SK-N-SH (cell line): ENCODE measurements around the gene CACNA1D. TPM values are rescaled to one million over a fixed set of nuclear protein-coding genes. Genes with fewer than 3 reads are reported as not detected.

Experiments
- CTCF ChIA-PET: fragments of 300-600, 350-600 bp; formaldehyde crosslinking; extraction: SDS; loops from one replicate; lab custom pipeline; 2021; lab: Yijun Ruan, JAX
- POLR2A ChIA-PET: fragments of 350-600 bp; sonication (Branson Sonifier 250); formaldehyde crosslinking; extraction: SDS; loops from one replicate; lab custom pipeline; 2020; ENCODE audit warnings: antibody characterized with exemption, inconsistent platforms; lab: Yijun Ruan, JAX
- DNase-seq: peaks from one replicate; pipeline ENCODE4 v3.0.0; 2012
- H2AFZ ChIP-seq: fragments of 200-600 bp; sonication (generic); 2 replicates; pipeline ENCODE4 v1.8.1; 2016; ENCODE audit warnings: antibody characterized with exemption, mild to moderate bottlenecking, low read depth
- H3F3A ChIP-seq: fragments of 200-600 bp; sonication (generic); replicated peaks from 2 replicates; pipeline ENCODE3; 2016; ENCODE audit warnings: antibody characterized with exemption, mild to moderate bottlenecking; ENCODE audit not compliant: insufficient read depth
- H3K27ac ChIP-seq, 2 experiments: fragments of 200-500 bp in 1 of 2; fragments of 200-600 bp in 1 of 2; sonication (Bioruptor generic) in 1 of 2; sonication (generic), shearing (Covaris generic) in 1 of 2; 2 replicates each; pipeline versions ENCODE4 v1.5.1 to v1.6.1; 2014 to 2016; ENCODE audit warnings: low read depth in 2 of 2, inconsistent platforms in 1 of 2, low read length in 1 of 2, mild to moderate bottlenecking in 1 of 2, mixed read lengths in 1 of 2
- H3K27me3 ChIP-seq: fragments of 200-600 bp; sonication (generic), shearing (Covaris generic); 2 replicates; pipeline ENCODE4 v1.6.1; 2016; ENCODE audit warnings: mixed run types; ENCODE audit not compliant: insufficient read depth
- H3K36me3 ChIP-seq, 2 experiments: fragments of 200-500 bp in 1 of 2; fragments of 200-600 bp in 1 of 2; sonication (Bioruptor generic) in 1 of 2; sonication (generic) in 1 of 2; replicated peaks in 1 of 2; 2 replicates each; pipeline versions ENCODE3 to v1.5.1; 2014 to 2016; ENCODE audit warnings: low read length in 1 of 2, mild to moderate bottlenecking in 1 of 2; ENCODE audit not compliant: insufficient read depth in 2 of 2, control insufficient read depth in 1 of 2
- H3K4me1 ChIP-seq, 2 experiments: fragments of 200-500 bp in 1 of 2; fragments of 200-600 bp in 1 of 2; sonication (Bioruptor generic) in 1 of 2; sonication (generic), shearing (Covaris generic) in 1 of 2; 2 replicates each; pipeline versions ENCODE4 v1.5.1 to v1.6.1; 2014 to 2016; ENCODE audit warnings: low read depth in 1 of 2, low read length in 1 of 2, mixed run types in 1 of 2; ENCODE audit not compliant: insufficient read depth in 2 of 2, control insufficient read depth in 1 of 2
- H3K4me2 ChIP-seq: fragments of 200-600 bp; sonication (generic), shearing (Covaris generic); 2 replicates; pipeline ENCODE4 v1.6.1; 2017; ENCODE audit warnings: mixed run types
- H3K4me3 ChIP-seq, 2 experiments: fragments of 200-500 bp in 1 of 2; fragments of 200-600 bp in 1 of 2; sonication (Bioruptor generic) in 1 of 2; sonication (generic), shearing (Covaris generic) in 1 of 2; 2 replicates each; pipeline versions ENCODE4 v1.5.1 to v1.8.1; 2014 to 2016; ENCODE audit warnings: low read depth in 2 of 2, inconsistent platforms in 1 of 2, low read length in 1 of 2, mild to moderate bottlenecking in 1 of 2, mixed read lengths in 1 of 2, moderate library complexity in 1 of 2
- H3K79me2 ChIP-seq: fragments of 200-600 bp; sonication (generic); 2 replicates; pipeline ENCODE4 v1.8.1; 2017; ENCODE audit warnings: mild to moderate bottlenecking; ENCODE audit not compliant: insufficient read depth
- H3K9ac ChIP-seq: fragments of 200-600 bp; sonication (generic); 2 replicates; pipeline ENCODE4 v1.6.1; 2017; ENCODE audit warnings: mixed run types
- H3K9me2 ChIP-seq: fragments of 200-600 bp; sonication (generic); 2 replicates; pipeline ENCODE4 v1.6.1; 2017; ENCODE audit warnings: mixed run types
- H3K9me3 ChIP-seq: fragments of 200-600 bp; sonication (generic); 2 replicates; pipeline ENCODE4 v1.6.1; 2017; ENCODE audit warnings: mixed run types, mild to moderate bottlenecking, moderate library complexity
- H4K20me1 ChIP-seq: fragments of 200-600 bp; sonication (generic); 2 replicates; pipeline ENCODE4 v1.6.1; 2017; ENCODE audit warnings: mild to moderate bottlenecking, mixed run types; ENCODE audit not compliant: insufficient read depth
- CHD2 ChIP-seq: fragments of 150-350 bp; IDR thresholded peaks from 2 replicates; pipeline ENCODE4 v1.6.1; 2018; ENCODE audit warnings: low read length; ENCODE audit not compliant: partially characterized antibody
- ELF1 ChIP-seq: IDR thresholded peaks from 2 replicates; pipeline ENCODE4 v1.4.0; 2012
- EP300 ChIP-seq, 2 experiments: IDR thresholded peaks; 2 replicates each; pipeline versions ENCODE4 v1.4.0 to v1.6.1; 2012; ENCODE audit warnings: borderline replicate concordance in 1 of 2, low read depth in 1 of 2, low read length in 1 of 2
- EZH2phosphoT487 ChIP-seq: fragments of 200-600 bp; sonication (generic); IDR thresholded peaks from 2 replicates; pipeline ENCODE4 v1.6.1; 2017; ENCODE audit warnings: low read depth, mixed run types, mild to moderate bottlenecking, antibody characterized with exemption, moderate library complexity, borderline replicate concordance
- FOXJ3 ChIP-seq: sonication (generic); formaldehyde crosslinking; IDR thresholded peaks from 2 replicates; pipeline ENCODE4 v1.5.1; 2020; ENCODE audit warnings: mild to moderate bottlenecking, missing genetic modification reagents
- FOXM1 ChIP-seq: IDR thresholded peaks from 2 replicates; pipeline ENCODE4 v1.4.0; 2012; ENCODE audit warnings: low read depth, mild to moderate bottlenecking
- MEF2A ChIP-seq: IDR thresholded peaks from 2 replicates; pipeline ENCODE4 v1.4.0; 2012; ENCODE audit warnings: low read depth, borderline replicate concordance
- MXI1 ChIP-seq: IDR thresholded peaks from 2 replicates; pipeline ENCODE4 v1.6.1; 2012; ENCODE audit warnings: mild to moderate bottlenecking, low read depth, low read length, improper control_type of control experiment
- NFIC ChIP-seq: IDR thresholded peaks from 2 replicates; pipeline ENCODE4 v1.4.0; 2012; ENCODE audit warnings: borderline replicate concordance
- NRF1 ChIP-seq: IDR thresholded peaks from 2 replicates; pipeline ENCODE4 v1.6.1; 2012; ENCODE audit warnings: low read depth, mild to moderate bottlenecking, low read length
- RCOR1 ChIP-seq: fragments of 150-350 bp; IDR thresholded peaks from 2 replicates; pipeline ENCODE4 v1.6.1; 2017; ENCODE audit warnings: antibody characterized with exemption, low read length
- RXRA ChIP-seq: IDR thresholded peaks from 2 replicates; pipeline ENCODE4 v1.4.0; 2012; ENCODE audit warnings: low read depth, mild to moderate bottlenecking, borderline replicate concordance
- TAF1 ChIP-seq: IDR thresholded peaks from 2 replicates; pipeline ENCODE4 v1.6.1; 2012; ENCODE audit warnings: low read depth, mild to moderate bottlenecking, low read length, moderate library complexity, borderline replicate concordance
- TCF12 ChIP-seq: IDR thresholded peaks from 2 replicates; pipeline ENCODE4 v1.4.0; 2012
- TEAD4 ChIP-seq: IDR thresholded peaks from 2 replicates; pipeline ENCODE4 v1.4.0; 2012; ENCODE audit warnings: mild to moderate bottlenecking, borderline replicate concordance; ENCODE audit not compliant: insufficient read depth
- YY1 ChIP-seq: IDR thresholded peaks from 2 replicates; pipeline ENCODE4 v1.4.0; 2012; ENCODE audit warnings: low read depth, mild to moderate bottlenecking
- WGBS: methylation state at CpG from one replicate; pipeline ENCODE4 v1.1.6; 2017; ENCODE audit warnings: low lambda C conversion rate; 5-methylcytosine and 5-hydroxymethylcytosine counted together
- polyA plus RNA-seq, 3 experiments: library from polyadenylated mRNA; depleted of rRNA; stranded (reverse); fragments of >200 nt; gene quantifications; 2 replicates each; pipeline ENCODE4 v1.2.3, GENCODE V29; 2012
- TF ChIP-seq, protein P1 (sequence below): fragments of 200-600 bp; sonication (generic); IDR thresholded peaks from 2 replicates; pipeline ENCODE4 v1.6.1; 2017; ENCODE audit warnings: antibody characterized with exemption, mild to moderate bottlenecking, moderate library complexity

The CACNA1D gene
- polyA plus RNA-seq, 1 of the 3 experiments (the other 2 are of a cell fraction), result 0.12 TPM

DNA sequence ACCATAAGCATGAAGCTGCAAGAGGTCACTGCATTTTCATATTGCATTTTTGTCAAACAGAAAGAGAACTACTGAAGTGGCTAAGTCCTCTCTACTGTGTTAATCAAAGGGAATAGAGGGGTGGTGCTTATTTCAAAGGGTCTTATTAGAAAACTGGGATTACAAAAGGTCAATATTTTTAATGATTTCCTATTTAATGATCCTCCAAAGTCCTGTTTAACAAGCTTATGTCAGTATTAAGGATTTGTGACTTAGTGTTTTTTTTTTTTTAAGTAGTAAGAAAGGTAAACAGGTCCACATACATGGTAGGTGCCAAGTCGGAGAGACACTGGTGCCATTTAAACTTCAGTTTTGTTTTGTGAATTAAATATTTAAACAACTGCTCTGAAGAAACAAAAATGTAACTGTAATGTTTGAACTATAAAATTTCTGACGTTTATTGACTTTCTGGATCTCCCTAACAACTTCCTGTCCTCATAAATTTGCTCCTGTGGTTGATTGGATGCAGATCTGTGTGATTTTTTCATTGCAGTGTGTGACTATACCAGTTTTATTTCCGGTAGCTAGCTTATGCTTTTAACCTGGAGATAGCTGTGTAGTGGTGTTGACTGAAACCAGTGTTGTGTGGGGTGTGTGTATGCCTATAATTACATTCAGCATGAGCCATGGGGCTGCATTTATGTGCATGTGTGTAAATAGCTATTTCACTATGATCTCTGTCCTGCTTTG, 8.6 kb upstream of the CACNA1D start:
- POLR2A ChIA-PET, result no interaction called here
- Histone ChIP-seq H3K4me1 (peaks cover 0 to 2% of the 10 kb centered on the region in 2 experiments; a peak in 1 of 4 replicates), H3K9me3 (no peaks in the 10 kb centered on the region), H2AFZ (no peak overlapping the region), H3K4me2 (no peak overlapping the region), H3K9me2 (no peaks in the 10 kb centered on the region), H3K27me3 (no peaks in the 10 kb centered on the region), H3K79me2 (no peaks in the 10 kb centered on the region), H4K20me1 (no peaks in the 10 kb centered on the region), H3K36me3 (no peaks in the 10 kb centered on the region), H3K9ac (no peak overlapping the region), H3F3A (no peaks in the 10 kb centered on the region), H3K27ac (peak overlapping the region in 1 of 2 experiments; percentile 19; a peak in 1 of 4 replicates), H3K4me3 (no peak overlapping the region)
- CTCF ChIA-PET, result interaction anchor here (0.7 to 1.4 kb wide), 3 partner anchors 10 to 225 kb away, joined by 3 to 5 read pairs (median 3); no protein-coding TSS in a partner anchor
- TF ChIP-seq EZH2phosphoT487, result no peak
- TF ChIP-seq TEAD4, result no peak
- no peak for TF ChIP-seq CHD2
- no peak for TF ChIP-seq NFIC
- no peak for TF ChIP-seq TAF1
- TF ChIP-seq RXRA, result no peak
- no peak for TF ChIP-seq FOXM1
- no peak for TF ChIP-seq TCF12
- no peak for TF ChIP-seq NRF1
- no peak for TF ChIP-seq RCOR1
- no peak for TF ChIP-seq MXI1
- no peak for TF ChIP-seq YY1
- no peak for TF ChIP-seq ELF1
- no peak for TF ChIP-seq EP300 (IDR thresholded peaks at IDR 0.05; ENCODE audit: borderline replicate concordance in 1 of 2, low read depth in 1 of 2, low read length in 1 of 2)
- TF ChIP-seq FOXJ3 (CRISPR knock-in tag), result no peak
- no peak for TF ChIP-seq MEF2A
- DNase-seq, result no peak
- WGBS, result 24% methylated on average over 3 of the region's 3 CpGs

DNA sequence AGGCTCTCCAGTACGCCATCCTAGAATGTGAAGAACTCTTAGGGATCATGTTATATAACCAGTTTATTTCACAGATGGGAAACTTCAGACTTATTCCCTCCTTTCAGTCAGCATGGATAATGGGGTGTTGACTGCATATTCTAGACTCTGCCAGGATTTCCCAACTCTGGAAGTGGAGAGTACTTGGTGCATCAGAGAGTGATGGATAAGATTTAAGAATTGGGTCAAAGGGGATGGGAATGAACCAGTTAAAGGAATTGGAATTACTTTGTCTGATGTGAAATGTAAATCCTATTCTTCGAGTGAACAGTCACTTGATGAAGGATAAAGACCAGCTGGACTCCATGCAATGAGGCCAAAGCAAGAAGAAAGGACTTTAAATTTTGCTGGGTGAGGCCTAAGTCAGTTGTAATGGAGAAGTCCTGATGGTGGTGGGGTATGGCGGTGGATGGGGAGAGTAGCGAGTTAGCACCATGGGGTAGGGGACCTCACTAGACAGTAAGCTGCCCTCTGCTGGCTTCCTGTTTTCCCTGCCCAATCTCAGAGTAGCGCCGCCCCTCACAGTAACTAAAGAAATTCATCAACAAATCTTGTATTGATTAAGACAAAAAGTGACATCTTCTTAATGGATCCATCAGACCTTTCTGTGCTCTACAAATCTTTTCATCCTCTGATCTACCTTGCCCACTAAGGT, 7.3 kb upstream of the CACNA1D start:
- no peak overlapping the region for H3K9ac ChIP-seq
- no peak overlapping the region for H3K4me2 ChIP-seq
- no peaks in the 10 kb centered on the region for H3K79me2 ChIP-seq
- ChIA-PET CTCF (interaction anchor here (1.4 to 1.7 kb wide), 2 partner anchors 12 to 186 kb away, joined by 5 to 6 read pairs; no protein-coding TSS in a partner anchor), POLR2A (no interaction called here)
- H4K20me1 ChIP-seq, result no peaks in the 10 kb centered on the region
- H3F3A ChIP-seq, result no peaks in the 10 kb centered on the region
- no peak overlapping the region for H3K4me3 ChIP-seq
- 81% methylated on average over 6 of the region's 6 CpGs for WGBS
- H3K9me3 ChIP-seq, result no peaks in the 10 kb centered on the region
- peaks cover 0 to 2% of the 10 kb centered on the region in 2 experiments; a peak in 1 of 4 replicates for H3K4me1 ChIP-seq
- no peaks in the 10 kb centered on the region for H3K9me2 ChIP-seq
- no peak overlapping the region for H3K27ac ChIP-seq
- no peaks in the 10 kb centered on the region for H3K27me3 ChIP-seq
- H2AFZ ChIP-seq, result no peak overlapping the region
- TF ChIP-seq, protein P1, sequence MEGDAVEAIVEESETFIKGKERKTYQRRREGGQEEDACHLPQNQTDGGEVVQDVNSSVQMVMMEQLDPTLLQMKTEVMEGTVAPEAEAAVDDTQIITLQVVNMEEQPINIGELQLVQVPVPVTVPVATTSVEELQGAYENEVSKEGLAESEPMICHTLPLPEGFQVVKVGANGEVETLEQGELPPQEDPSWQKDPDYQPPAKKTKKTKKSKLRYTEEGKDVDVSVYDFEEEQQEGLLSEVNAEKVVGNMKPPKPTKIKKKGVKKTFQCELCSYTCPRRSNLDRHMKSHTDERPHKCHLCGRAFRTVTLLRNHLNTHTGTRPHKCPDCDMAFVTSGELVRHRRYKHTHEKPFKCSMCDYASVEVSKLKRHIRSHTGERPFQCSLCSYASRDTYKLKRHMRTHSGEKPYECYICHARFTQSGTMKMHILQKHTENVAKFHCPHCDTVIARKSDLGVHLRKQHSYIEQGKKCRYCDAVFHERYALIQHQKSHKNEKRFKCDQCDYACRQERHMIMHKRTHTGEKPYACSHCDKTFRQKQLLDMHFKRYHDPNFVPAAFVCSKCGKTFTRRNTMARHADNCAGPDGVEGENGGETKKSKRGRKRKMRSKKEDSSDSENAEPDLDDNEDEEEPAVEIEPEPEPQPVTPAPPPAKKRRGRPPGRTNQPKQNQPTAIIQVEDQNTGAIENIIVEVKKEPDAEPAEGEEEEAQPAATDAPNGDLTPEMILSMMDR, result 0 out of 2 replicates have a peak, but pooled peaks have one; percentile 8
- no peak for TF ChIP-seq MXI1
- no peak for DNase-seq
- H3K36me3 ChIP-seq, result no peaks in the 10 kb centered on the region
